Pancreas (tissue), 10 donors: ENCODE results near the gene SOHLH2. TPM values are rescaled to one million over a fixed set of nuclear protein-coding genes. Genes with fewer than 3 reads are reported as not detected.

Experiments used
- ATAC-seq, 4 donors: fragments of 200-7000 bp; cut with Tn5 transposase; one replicate each; pipeline versions ENCODE4 v1.8.0 to v1.9.1; 2020; ENCODE audit warnings: mild to moderate bottlenecking in 4 of 4, moderate library complexity in 4 of 4
- DNase-seq, 6 donors: peaks; one replicate each; pipeline ENCODE4 v3.0.0-alpha.2; 2020
- FAIRE-seq: peaks from 2 replicates; lab custom pipeline; 2012; peaks lifted over from hg19 to GRCh38; lab: Jason Lieb, UNC
- H3K27ac ChIP-seq, 4 donors: fragments of 200-600 bp; sonication (generic); 1 replicate in 3 of 4; 2 replicates in 1 of 4; pipeline versions ENCODE4 v1.5.0 to v1.8.0; 2020
- H3K27me3 ChIP-seq, 4 donors: fragments of 200-600 bp; one replicate each; pipeline ENCODE4 v1.8.0; 2021
- H3K36me3 ChIP-seq, 3 donors: fragments of 200-600 bp; sonication (generic) in 1 of 3; one replicate each; pipeline versions ENCODE4 v1.5.0 to v1.8.0; 2020 to 2021
- H3K4me1 ChIP-seq, 3 donors: fragments of 200-600 bp; one replicate each; pipeline ENCODE4 v1.8.0; 2021
- H3K4me3 ChIP-seq, 4 donors: fragments of 200-600 bp; sonication (generic) in 2 of 4; one replicate each; pipeline versions ENCODE4 v1.5.0 to v1.8.0; 2020 to 2021
- H3K9me3 ChIP-seq, 4 donors: fragments of 200-600 bp; one replicate each; pipeline ENCODE4 v1.8.0; 2021
- CTCF ChIP-seq, 4 donors: fragments of 200-600 bp; sonication (generic) in 3 of 4; IDR thresholded peaks; one replicate each; pipeline versions ENCODE4 v1.5.0 to v1.8.0; 2021; ENCODE audit warnings: antibody characterized with exemption in 4 of 4
- WGBS, 2 donors: extraction: QIAGEN DNeasy Blood & Tissue Kit; methylation state at CpG; one replicate each; pipeline ENCODE4 v1.1.7; 2013; 5-methylcytosine and 5-hydroxymethylcytosine counted together
- intact Hi-C, 3 donors: fragments of 100-400 bp; cut with DNase I; formaldehyde crosslinking; loops; one replicate each; pipeline versions ENCODE4 v1.11.1 to v1.14.2; 2022
- polyA plus RNA-seq, 2 donors: library from polyadenylated mRNA; stranded (reverse); fragments of 200-250 nt; gene quantifications; one replicate each; pipeline ENCODE4 v1.2.3, GENCODE V29; 2013
- total RNA-seq, 6 donors: library from RNA; stranded (reverse); fragmentation: NEBNext Ultra II Directional in 4 of 6; extraction: Animal tissue kit (Norgen Biotek cat#: 25700) in 4 of 6; gene quantifications; one replicate each; pipeline versions ENCODE4 v1.2.1 to v1.2.4, GENCODE V29; 2021 to 2023
- donor health status: healthy with polysubstance abuse.
- donor health status: DM: no; HTN: no; CAD: no; lungs with moderate emphysema.
- donor health status: DM: no; HTN: no; CAD: no.
- donor health status: control.
- donor health status: control.
- donor health status: Bipolar disorder and iron deficiency.
- donor health status: DM: yes; HTN: yes; CAD: no.
- donor health status: DM: no; HTN: no; CAD: no.
- donor health status: DM: no; HTN: no; CAD: no.
- donor health status: DM: yes; HTN: yes; CAD: no.

Gene SOHLH2
- total and polyA plus RNA-seq, 8 donors = 0.05 to 0.12 (median 0.08) TPM; not detected in 5

DNA sequence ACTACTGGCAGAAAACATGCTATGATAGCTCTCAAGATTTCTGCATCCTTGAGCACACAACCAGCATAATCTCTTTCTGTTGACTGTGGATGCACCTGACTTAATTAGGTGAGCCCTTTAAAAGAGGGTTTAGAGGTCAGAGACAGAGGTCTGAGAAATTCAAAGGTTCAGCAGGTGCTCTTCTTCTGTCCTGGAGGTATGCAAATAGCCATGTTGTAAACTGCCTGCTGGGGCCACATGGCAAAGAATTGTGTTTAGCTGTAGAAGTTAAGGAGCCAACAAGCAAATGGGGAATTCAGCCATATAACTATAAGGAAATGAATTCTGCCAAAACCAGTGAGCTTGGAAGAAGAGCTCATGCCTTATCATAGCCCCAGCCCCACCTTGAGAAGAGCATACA lies 71.6 kb downstream of the SOHLH2 start:
- no peaks in the 10 kb centered on the region for H3K4me1 ChIP-seq
- H3K36me3 ChIP-seq = no peaks in the 10 kb centered on the region
- no peaks in the 10 kb centered on the region for H3K27me3 ChIP-seq
- intact Hi-C loops = no loop called here
- no peaks in the 10 kb centered on the region for H3K9me3 ChIP-seq
- FAIRE-seq (no peak), ATAC-seq (no peak), DNase-seq (no peak)
- H3K4me3 ChIP-seq = no peak overlapping the region
- H3K27ac ChIP-seq = no peak overlapping the region
- no peak for TF ChIP-seq CTCF (IDR thresholded peaks at IDR 0.05)

GRCh38 chr13:36135876-36136275 lies 78.5 kb downstream of the SOHLH2 start:
- WGBS, 2 donors = 61 to 78% methylated on average over 2 of the region's 2 CpGs
- Histone ChIP-seq H3K27me3 (no peaks in the 10 kb centered on the region), H3K36me3 (no peaks in the 10 kb centered on the region), H3K9me3 (no peaks in the 10 kb centered on the region), H3K27ac (no peak overlapping the region), H3K4me3 (no peak overlapping the region), H3K4me1 (no peaks in the 10 kb centered on the region)
- DNase-seq = no peak
- no peak for TF ChIP-seq CTCF (IDR thresholded peaks at IDR 0.05)
- intact Hi-C loops = no loop called here
- no peak for ATAC-seq
- FAIRE-seq = no peak

GRCh38 chr13:36134632-36135031 lies 79.7 kb downstream of the SOHLH2 start:
- no peak for ATAC-seq
- H3K36me3 ChIP-seq = no peaks in the 10 kb centered on the region
- no peaks in the 10 kb centered on the region for H3K27me3 ChIP-seq
- intact Hi-C loops = no loop called here
- FAIRE-seq = no peak
- TF ChIP-seq CTCF (IDR thresholded peaks at IDR 0.05) = no peak
- no peak overlapping the region for H3K4me3 ChIP-seq
- DNase-seq = no peak
- no peaks in the 10 kb centered on the region for H3K9me3 ChIP-seq
- H3K4me1 ChIP-seq = no peaks in the 10 kb centered on the region
- WGBS, 2 donors = 46 to 56% methylated on average over 1 of the region's 1 CpG
- no peak overlapping the region for H3K27ac ChIP-seq

DNA sequence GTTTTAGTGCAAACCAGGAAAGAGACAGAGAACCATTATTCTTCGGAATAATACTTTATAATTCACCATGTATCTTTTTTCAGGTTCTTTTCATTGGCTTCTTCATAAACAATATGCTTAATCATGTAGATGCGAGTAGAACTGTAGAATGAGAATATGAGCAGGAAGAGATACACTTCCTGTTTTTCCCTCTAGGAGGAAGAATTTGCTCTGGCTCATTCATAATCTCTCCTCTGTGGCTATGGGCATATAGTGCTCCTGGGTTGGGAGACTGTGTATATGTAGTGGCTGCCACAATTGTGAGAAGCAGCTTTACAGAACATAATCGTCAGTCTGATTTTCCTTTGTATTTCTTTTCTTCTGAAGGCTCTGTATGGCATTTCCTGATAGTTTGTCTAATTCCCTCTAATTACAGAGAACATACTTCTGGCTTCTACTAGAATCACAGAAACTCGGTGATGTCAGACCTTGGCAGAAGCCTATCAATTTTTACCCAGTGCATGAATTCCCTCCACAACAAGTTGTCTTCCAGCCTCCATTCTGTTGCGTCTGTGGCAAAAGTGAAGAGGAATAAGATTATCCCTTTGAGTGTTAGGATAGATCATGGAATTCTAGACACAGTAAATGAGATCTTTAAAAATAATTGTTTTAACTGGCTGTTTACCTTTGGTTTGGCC lies 80.3 kb downstream of the SOHLH2 start:
- no peak for ATAC-seq
- Histone ChIP-seq H3K4me1 (no peaks in the 10 kb centered on the region), H3K27me3 (no peaks in the 10 kb centered on the region), H3K9me3 (no peaks in the 10 kb centered on the region), H3K4me3 (no peak overlapping the region), H3K36me3 (no peaks in the 10 kb centered on the region), H3K27ac (no peak overlapping the region)
- no peak for DNase-seq
- intact Hi-C loops = no loop called here
- FAIRE-seq = no peak
- 65 to 66% methylated on average over 5 of the region's 5 CpGs for WGBS, 2 donors
- no peak for TF ChIP-seq CTCF (IDR thresholded peaks at IDR 0.05)

GRCh38 chr13:36132376-36132775 lies 82.0 kb downstream of the SOHLH2 start:
- Histone ChIP-seq H3K36me3 (no peaks in the 10 kb centered on the region), H3K4me3 (no peak overlapping the region), H3K27me3 (no peaks in the 10 kb centered on the region), H3K4me1 (no peaks in the 10 kb centered on the region), H3K27ac (no peak overlapping the region), H3K9me3 (no peaks in the 10 kb centered on the region)
- 95 to 96% methylated on average over 1 of the region's 1 CpG for WGBS, 2 donors
- intact Hi-C loops = no loop called here
- FAIRE-seq (no peak), DNase-seq (no peak), ATAC-seq (no peak)
- TF ChIP-seq CTCF (IDR thresholded peaks at IDR 0.05) = no peak
